IPS DF 19.7 (cell line): ENCODE data around the gene ZNF124.
A peak's percentile ranks its signal among the peaks of the same experiment; 100 is the strongest.
"Not testable (repeated sequence)": the region's sequence is repeated elsewhere in the genome, so short reads cannot be mapped to it uniquely, and the experiment has no call there.

ENCODE experiments used
- DNase-seq: peaks from one replicate; pipeline ENCODE4 v3.0.0-alpha.2; 2013; ENCODE audit warnings: low read depth, low spot score

ZNF124 gene

GRCh38 chr1:247172996-247173395 lies 1.2 kb upstream of the ZNF124 start:
- no peak for DNase-seq

DNA sequence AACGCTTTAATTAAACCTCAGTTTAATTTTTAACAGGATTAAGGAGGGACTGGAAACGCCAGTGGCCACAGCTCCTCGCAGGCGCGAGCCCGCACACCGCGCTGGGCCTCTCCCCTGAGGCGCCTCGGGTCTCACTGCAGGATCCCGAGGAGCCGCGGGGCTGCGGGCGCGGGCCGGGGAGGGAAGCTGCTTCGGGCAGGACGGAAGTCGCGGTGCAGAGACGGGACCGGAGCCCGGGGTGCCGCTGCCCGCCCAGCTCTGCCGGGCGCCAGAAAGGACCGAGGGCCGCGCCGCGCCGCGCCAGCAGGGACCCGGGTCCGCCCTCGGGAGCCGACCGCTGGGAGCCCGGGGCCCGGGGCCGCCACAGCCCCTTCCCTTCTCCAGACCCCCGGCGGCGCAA lies 377 bp downstream of the ZNF124 start:
- not testable (repeated sequence) for DNase-seq

- DNase-seq: no peak
Measured at GRCh38 chr1:247165674-247166073, 6.1 kb downstream of the ZNF124 start.

DNA sequence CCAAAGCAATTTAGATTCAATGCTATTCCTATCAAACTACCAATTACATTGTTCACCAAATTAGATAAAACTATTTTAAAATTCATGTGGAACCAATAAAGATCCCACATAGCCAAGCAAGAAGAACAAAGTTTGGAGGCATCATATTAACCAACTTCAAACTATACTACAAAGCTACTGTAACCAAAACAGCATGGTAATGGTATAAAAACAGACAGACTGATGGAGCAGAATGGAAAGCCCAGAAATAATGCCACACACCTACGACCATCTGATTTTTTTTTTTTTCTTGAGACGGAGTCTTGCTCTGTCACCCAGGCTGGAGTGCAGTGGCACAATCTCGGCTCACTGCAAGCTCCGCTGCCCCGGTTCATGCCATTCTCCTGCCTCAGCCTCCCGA lies 7.1 kb downstream of the ZNF124 start:
- DNase-seq: no peak

- no peak for DNase-seq
Measured at GRCh38 chr1:247156787-247157232, 15.0 kb downstream of the ZNF124 start.

DNA sequence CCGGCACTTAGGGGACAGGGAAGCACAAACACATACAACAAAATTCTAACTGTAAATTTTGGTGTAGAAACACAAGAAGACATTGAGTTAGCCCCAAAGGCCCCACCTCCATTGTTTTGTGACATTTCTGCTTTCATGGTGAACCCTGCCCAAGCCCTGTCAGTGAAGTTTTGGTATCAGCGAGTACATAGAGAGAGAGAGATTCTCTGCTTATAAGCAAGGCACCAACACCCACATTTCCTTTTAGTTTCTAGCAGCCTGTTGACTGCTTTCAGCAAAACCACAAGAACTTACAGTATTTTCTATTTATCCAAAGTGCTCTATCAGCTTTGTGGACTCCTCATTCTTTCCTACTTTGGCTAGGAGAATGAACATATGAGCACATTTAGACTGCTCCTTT lies 24.0 kb downstream of the ZNF124 start:
- DNase-seq: no peak

GRCh38 chr1:247147120-247147519 lies 24.7 kb downstream of the ZNF124 start:
- not testable (repeated sequence) for DNase-seq

- DNase-seq: peak; percentile 17
Measured at GRCh38 chr1:247146671-247147070, 25.1 kb downstream of the ZNF124 start.

DNA sequence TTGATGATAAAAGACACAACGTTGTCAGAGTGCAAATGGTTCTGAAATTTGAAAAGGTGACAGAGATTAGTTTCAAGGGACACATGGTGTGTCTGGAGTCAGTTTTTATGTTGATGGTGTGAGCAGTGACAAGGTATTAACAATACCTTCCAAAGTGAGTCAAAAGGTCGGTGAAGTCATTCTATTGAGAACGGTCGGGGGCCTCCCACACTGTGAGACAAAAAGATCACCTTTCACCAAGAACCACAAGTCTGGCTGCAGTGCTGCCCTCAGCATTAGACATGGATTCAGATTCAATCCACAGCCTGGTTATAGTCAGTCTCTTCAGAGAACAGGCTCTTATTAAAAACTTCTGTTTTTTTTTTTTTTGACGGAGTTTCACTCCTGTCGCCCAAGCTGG lies 26.5 kb downstream of the ZNF124 start:
- no peak for DNase-seq

GRCh38 chr1:247139557-247139956 lies 32.3 kb downstream of the ZNF124 start:
- not testable (repeated sequence) for DNase-seq

- DNase-seq: no peak
Measured at GRCh38 chr1:247131236-247131635, 40.6 kb downstream of the ZNF124 start.

DNA sequence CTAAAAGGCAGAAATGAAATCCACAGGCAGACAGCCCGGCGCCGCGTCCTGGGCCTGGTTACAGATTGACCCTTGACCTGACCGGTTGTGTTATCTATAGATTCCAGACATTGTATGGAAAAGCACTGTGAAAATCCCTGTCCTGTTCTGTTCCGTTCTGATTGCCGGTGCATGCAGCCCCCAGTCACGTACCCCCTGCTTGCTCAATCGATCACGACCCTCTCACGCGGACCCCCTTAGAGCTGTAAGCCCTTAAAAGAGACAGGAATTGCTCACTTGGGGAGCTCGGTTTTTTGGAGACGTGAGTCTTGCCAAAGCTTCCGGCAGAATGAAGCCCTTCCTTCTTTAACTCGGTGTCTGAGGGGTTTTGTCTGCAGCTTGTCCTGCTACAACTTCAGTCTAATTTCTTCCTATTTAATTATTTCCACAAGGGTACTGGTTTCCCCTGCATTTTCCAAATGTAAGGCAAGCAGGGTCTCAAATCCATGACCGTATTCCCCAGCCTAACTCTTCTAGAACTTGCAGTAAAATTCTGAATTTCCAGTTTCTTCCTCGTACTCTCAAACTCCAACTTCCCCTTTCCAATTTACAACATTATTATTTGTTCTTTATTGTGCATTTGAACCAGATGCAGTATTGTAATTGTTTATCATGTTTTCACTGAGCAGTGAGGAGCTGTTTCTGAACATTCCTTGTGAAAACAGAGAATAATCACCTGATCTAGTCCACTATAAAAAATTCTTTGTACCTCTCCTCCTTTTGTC lies 44.1 kb downstream of the ZNF124 start:
- DNase-seq: not testable (repeated sequence)

DNA sequence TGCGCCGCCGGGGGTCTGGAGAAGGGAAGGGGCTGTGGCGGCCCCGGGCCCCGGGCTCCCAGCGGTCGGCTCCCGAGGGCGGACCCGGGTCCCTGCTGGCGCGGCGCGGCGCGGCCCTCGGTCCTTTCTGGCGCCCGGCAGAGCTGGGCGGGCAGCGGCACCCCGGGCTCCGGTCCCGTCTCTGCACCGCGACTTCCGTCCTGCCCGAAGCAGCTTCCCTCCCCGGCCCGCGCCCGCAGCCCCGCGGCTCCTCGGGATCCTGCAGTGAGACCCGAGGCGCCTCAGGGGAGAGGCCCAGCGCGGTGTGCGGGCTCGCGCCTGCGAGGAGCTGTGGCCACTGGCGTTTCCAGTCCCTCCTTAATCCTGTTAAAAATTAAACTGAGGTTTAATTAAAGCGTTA lies 45.2 kb downstream of the ZNF124 start:
- not testable (repeated sequence) for DNase-seq

DNA sequence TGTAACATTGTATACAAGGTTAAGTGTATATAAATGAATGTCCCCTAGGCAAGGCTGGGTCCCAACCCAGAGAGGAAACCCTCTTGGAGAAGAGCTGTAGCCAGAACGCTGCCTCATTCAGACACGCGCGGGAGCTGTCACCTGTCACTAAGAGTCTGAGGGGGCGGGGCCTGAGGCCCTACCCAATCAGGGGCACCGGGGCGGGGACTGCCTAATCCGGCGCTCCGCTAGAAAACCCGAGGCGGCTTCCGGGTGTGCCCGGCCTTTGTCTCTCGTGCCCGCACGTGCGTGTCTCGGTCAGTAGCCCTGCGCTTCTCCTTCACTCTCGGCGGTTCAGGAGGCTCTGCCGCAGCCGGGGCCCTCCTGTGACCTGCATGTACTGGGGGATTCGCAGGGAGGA lies 45.7 kb downstream of the ZNF124 start:
- not testable (repeated sequence) for DNase-seq

DNA sequence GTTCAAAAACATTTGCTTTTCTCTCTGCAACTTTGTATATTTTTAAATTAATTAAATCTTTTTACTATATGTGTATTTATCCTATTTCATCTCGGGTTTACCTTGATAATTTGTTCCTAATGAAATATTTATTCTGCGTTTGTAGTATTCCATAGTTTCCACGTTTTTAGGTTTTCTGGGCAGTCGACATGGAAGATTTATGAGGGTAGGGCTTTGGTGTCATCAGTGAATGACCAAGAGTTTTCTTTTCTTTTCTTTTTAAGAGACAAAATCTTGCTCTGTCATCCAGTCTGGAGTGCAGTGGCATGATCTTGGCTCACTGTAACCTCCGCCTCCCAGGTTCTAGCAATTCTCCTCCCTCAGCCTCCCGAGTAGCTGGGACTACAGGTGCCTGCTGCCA lies 50.4 kb downstream of the ZNF124 start:
- DNase-seq: no peak

DNA sequence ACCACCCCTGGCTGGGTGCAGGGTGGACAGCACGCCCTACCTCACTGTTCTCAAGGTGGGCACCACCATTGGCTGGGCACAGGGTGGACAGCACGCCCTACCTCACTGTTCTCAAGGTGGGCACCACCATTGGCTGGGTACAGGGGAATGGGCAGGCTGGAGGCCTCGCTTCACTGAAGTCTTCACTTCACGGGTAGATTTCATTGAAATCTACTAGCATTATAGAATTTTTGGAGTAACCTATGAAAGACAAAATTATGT lies 51.5 kb downstream of the ZNF124 start:
- DNase-seq: not testable (repeated sequence)

DNA sequence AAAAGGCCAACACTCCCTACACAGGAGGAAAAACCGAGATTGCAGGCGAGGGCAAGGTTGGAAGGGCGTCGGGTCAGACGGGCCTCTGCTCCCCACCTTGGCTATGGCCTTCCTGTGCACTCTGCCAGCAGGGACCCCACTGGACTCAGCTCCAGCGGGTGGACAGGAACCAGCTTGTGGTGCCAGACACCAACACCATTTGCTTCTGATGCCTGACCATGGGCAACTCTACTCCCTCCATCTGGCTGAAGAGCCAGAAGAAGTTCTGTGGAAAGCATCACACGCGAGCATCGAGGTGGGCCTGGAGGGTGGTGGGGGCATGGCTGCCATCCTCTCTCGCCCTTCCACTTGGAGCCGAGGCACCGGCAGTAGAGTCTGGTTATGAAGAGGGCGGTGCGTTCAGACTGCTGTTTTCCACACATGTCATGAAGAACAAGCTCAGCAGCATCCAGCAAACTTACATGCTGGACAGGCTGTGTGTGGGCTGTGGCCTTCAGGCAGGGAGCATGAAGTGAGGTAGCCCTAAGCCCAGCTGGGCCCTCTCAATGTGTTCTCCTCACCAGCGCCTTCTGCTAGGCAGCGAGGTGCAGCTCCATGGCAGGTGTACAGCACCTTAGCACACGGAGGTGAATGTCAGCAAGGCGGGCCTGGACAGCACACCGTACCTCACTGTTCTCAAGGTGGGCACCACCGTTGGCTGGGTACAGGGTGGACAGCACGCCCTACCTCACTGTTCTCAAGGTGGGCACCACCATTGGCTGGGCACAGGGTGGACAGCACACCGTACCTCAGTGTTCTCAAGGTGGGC lies 52.0 kb downstream of the ZNF124 start:
- no peak for DNase-seq

GRCh38 chr1:247118946-247119446 lies 52.8 kb downstream of the ZNF124 start:
- peak; percentile 69 for DNase-seq

- no peak for DNase-seq
Measured at GRCh38 chr1:247115545-247115944, 56.3 kb downstream of the ZNF124 start.

DNA sequence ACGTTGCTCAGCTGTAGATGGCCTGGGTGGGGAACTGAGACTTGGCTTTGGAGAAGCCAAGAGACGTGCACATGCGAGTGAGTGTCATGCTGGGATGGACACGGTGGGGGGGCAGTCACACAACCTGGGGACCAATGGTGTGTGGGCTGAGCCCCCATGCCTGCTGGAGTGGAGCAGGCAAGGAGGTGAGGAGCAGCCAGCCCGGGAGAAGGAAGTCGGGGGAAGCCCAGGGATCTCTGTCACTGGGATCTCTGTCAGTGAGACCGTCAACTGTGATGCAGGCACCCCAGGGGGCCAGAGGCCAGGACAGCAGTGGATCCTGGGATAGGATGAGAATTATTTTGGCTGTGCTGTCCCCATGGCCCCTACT lies 56.7 kb downstream of the ZNF124 start:
- DNase-seq: no peak

GRCh38 chr1:247114351-247115140 lies 57.3 kb downstream of the ZNF124 start:
- no peak for DNase-seq

GRCh38 chr1:247113733-247114271 lies 58.0 kb downstream of the ZNF124 start:
- no peak for DNase-seq
